Urothelium cell line (cell line): ENCODE results near the gene CKAP2L.
A peak's percentile ranks its signal among the peaks of the same experiment; 100 is the strongest.
"Not testable (repeated sequence)": the region's sequence is repeated elsewhere in the genome, so short reads cannot be mapped to it uniquely, and the experiment has no call there.

Experiments used
- DNase-seq: peaks from one replicate; pipeline ENCODE4 v3.0.0; 2011; ENCODE audit warnings: low spot score, mixed read lengths
- FAIRE-seq: peaks from 2 replicates; lab custom pipeline; 2011; peaks lifted over from hg19 to GRCh38; lab: Jason Lieb, UNC

Gene CKAP2L

GRCh38 chr2:112713585-112713925 lies 50.9 kb downstream of the CKAP2L start:
- no peak for FAIRE-seq

DNA sequence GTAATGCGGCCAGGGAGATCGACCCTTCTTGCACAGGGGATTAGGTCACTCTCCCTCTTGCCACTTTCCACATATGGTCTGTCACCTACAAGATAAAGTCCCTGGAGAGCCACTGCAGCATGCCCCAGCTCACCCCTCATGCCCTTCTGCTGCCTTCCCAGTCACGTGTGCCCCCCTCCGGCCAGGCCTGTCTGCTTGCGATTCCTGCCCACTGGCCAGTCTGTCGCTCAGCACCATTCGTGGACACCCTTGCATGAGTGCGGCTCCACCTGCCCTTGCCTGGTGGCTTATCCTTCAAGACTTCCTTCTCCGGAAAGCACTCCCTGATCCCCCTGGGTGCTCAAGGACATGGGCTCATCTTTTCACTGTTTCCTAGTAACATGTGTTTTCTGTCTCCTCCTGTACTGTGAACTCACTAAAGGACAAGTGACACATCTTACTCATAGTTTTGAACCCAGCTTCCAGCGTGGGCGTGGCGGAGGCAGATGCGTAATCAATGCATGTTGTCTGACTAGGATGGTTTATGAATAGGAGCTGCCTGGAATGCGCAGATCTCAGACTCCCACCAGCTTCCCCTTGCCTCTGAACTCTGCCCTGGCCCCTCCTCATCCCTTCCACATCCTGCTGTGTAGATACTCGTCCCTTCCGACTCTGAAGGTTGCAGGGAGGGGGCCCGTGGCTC lies 51.4 kb downstream of the CKAP2L start:
- FAIRE-seq (peak; percentile 90), DNase-seq (peak; percentile 84)

More at GRCh38 chr2:112713585-112713925, 50.9 kb downstream of the CKAP2L start:
- DNase-seq = no peak

- DNase-seq = no peak
- no peak for FAIRE-seq
Observed at GRCh38 chr2:112712465-112712864, 51.9 kb downstream of the CKAP2L start.

DNA sequence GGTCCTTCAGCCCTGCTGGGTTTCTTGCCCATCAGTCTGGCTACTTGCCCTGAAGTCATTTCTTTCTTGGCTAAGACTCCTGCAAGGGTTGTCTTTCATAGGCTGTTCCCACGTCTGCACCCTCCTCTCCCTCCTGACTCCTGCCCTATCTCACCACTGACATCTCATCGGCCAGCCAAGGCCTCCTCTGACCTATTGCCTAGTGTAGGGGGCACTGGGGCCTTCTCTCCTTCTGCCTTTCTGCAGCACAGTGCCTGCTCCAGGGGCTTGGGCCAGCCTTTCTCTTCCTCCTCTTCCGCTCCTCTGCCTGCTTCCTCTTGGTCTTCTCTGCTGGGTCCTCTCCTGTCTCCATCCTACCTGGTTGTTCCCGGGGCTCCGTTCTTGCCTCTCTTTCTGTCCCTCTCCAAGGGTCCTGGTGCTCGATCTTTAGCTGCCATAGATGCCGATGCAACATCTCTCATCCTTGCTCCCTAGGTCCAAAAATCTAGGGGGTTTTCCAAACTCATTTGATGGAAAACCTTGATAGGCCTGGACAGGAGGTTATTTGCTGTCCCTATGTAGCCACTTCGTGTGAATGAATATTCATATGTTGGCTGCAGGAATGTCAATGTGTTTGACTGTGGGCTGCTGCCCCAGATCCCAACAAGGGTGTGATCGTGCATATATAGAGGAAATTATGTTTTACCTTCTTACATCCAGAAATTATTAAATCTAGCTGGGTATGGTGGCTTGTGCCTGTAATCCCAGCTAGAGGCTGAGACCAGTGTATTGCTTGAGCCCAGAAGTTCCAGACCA lies 53.3 kb downstream of the CKAP2L start:
- DNase-seq (no peak), FAIRE-seq (no peak)

- FAIRE-seq (no peak), DNase-seq (no peak)
Observed at GRCh38 chr2:112709703-112710102, 54.7 kb downstream of the CKAP2L start.

- FAIRE-seq (no peak), DNase-seq (no peak)
Observed at GRCh38 chr2:112708968-112709367, 55.4 kb downstream of the CKAP2L start.

DNA sequence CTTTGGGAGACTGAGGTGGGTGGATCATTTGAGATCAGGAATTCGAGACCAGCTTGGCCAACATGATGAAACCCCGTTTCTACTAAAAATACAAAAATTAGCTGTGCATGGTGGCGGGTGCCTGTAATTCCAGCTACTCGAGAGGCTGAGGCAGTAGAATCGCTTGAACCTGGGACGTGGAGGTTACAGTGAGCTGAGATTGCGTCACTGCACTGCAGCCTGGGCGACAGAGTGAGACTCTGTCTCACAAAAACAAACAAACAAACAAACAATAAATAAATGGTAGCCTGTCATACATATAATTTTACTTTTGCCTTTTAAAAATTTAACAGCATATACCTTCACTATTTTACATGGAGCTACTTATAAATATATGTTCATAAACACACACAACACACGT lies 57.5 kb downstream of the CKAP2L start:
- DNase-seq, FAIRE-seq: not testable (repeated sequence)

- DNase-seq (no peak), FAIRE-seq (no peak)
Observed at GRCh38 chr2:112706170-112706664, 58.2 kb downstream of the CKAP2L start.

- FAIRE-seq (no peak), DNase-seq (no peak)
Observed at GRCh38 chr2:112705575-112705974, 58.8 kb downstream of the CKAP2L start.

DNA sequence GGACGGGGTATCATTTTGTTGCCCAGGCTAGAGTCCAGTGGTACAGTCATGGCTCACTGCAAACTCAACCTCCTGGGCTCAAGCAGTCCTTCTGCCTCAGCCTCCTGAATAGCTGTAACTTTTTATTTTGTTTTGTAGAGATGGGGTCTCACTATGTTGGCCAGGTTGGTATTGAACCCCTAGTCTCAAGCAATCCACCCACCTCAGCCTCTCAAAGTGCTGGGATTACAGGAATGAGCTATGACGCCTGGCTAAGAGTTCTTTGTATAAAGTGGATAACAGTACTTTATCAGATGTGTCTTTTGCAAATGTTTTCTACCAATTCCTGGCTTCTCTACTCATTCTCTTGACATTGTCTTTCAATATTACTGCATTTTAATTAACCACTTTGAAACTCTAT lies 60.7 kb downstream of the CKAP2L start:
- DNase-seq (no peak), FAIRE-seq (no peak)

- no peak for FAIRE-seq
- no peak for DNase-seq
Observed at GRCh38 chr2:112701052-112701451, 63.4 kb downstream of the CKAP2L start.

GRCh38 chr2:112699984-112700667 lies 64.3 kb downstream of the CKAP2L start:
- FAIRE-seq (no peak), DNase-seq (no peak)

- FAIRE-seq = no peak
- no peak for DNase-seq
Observed at GRCh38 chr2:112698834-112699515, 65.4 kb downstream of the CKAP2L start.

GRCh38 chr2:112694182-112694581 lies 70.2 kb downstream of the CKAP2L start:
- no peak for FAIRE-seq
- no peak for DNase-seq

DNA sequence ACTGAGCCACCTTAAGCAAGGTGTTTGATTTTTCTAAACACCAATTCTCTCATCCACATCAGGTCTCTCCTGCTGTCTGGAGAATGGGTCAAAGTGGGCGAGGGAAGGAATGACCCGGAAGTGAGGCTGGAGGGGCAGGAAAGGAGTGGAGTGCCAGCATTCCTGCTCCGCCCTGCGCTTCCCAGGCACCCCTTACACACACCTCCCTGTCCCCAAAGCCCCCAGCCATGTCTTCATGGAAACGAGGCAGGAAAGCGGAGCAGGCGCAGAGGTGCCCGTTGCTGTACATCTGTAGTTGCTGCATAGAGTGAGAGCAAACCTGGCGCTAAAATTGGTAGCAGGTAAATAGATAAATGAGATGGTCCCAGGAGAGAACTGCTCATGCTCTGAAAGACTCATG lies 70.8 kb downstream of the CKAP2L start:
- FAIRE-seq = no peak
- DNase-seq = no peak

GRCh38 chr2:112692918-112693317 lies 71.5 kb downstream of the CKAP2L start:
- DNase-seq (no peak), FAIRE-seq (peak; percentile 23)

DNA sequence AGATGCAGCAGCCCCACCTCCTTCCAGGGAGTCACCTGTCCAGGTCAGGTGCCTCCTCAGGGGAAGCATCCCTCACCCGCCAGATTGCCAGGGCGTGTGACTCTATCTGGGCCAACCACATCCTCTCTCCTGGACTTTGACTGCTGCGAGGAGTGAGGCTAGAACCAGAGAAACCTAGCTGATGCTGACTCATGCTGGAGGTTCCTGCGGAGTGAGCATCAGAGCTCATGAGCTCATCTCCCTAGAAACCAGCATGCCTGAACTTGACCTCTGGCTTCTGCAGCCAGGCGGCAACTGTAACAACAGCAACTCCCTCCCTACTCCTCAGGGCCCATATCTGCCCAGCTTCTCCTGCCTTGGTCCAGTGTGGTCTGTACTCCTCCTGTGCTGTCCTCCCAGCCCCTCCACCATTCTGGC lies 71.9 kb downstream of the CKAP2L start:
- FAIRE-seq (peak; percentile 97), DNase-seq (peak; percentile 98)

DNA sequence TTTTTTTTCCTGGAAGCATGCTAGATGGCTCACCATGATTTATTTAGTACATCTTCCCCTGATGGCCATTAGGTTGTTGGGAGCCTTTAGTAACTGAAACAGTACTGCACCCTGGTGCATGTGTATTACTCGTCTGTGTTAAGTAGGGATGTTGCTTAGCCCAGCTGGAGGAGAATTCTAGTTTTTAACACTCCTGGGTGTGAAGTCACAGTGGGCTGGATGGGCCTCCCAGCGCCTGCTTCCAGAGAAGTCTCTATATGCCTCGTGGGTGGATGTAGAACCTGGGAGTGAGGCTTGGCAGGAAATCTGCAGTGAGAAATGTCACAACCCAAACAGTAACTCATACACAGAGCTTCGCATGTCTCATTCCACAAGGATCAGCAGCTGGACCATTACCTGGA lies 72.5 kb downstream of the CKAP2L start:
- DNase-seq = no peak
- FAIRE-seq = peak; percentile 27

DNA sequence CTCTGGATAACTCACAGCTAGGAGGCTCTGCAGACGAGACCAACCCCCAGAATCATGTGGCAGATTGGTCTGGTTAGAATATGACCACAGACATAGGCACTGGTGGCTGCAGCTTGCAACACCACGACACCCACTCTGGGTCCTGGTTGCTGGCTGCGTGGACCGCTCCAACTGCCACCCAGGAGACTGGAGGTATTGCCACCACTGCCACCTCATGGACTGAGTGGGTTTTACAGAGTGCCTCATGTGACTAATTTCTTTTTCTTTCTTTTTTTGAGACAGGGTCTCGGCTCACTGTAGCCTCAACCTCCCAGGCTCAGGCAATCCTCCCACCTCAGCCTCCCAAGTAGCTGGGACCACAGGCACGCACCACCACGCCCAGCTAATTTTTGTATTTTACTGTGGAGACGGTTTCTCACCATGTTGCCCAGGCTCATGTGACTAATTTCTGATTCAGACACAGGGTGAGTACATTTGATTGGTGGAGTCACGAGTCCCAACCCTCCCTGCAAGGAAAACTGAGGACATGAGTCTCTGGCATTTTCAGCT lies 73.5 kb downstream of the CKAP2L start:
- FAIRE-seq (no peak), DNase-seq (peak; percentile 60)

DNA sequence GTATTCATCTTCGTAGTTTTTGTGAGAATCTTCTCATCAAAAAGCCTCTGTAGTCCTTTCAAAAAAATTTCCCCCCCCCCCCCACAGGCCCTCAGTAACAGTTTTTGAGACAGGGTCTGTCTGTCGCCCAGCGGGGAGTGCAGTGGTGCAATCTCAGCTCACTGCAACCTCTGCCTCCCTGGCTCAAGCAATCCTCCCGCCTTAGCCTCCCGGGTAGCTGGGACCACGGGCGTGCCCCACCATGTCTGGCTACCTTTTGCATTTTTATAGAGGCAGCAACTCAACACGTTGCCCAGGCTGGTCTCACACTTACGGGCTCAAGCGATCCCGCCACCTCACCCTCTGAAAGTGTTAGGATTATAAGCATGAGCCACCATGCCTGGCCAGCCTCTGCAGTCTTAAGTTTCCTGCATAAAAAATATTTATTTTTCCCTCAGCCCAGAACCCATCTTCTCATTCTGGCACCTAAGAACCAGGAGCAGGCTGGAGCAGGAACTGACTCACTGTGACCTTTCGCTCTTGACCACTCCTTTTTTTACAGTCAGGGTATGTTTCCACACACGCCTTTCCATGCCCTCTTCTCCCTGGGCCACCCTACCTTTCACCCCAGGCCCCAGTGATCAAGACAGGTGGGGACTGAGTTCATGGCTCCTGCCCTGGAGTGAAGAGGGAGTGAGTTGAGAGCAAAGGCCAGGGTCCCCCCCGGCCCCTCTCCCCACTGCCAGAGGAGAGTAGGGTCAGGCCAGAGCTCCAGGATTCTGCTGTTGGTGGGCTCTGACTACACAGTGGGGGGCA lies 76.1 kb downstream of the CKAP2L start:
- DNase-seq (no peak), FAIRE-seq (no peak)
